H4 (cell line): Measurements from ENCODE around the gene BEST1. TPM values are rescaled to one million over a fixed set of nuclear protein-coding genes. Genes with fewer than 3 reads are reported as not detected.

Experiments used
- DNase-seq: peaks from one replicate; pipeline ENCODE4 v3.0.0-alpha.2; 2015; ENCODE audit warnings: low spot score
- total RNA-seq: library from RNA; depleted of rRNA; stranded (reverse); fragments of >200 nt; shearing (Covaris generic); gene quantifications from 2 replicates; pipeline ENCODE4 v1.2.3, GENCODE V29; 2014

BEST1 gene
- total RNA-seq, 1 experiment from 2014 or later, result 0.62 TPM

DNA sequence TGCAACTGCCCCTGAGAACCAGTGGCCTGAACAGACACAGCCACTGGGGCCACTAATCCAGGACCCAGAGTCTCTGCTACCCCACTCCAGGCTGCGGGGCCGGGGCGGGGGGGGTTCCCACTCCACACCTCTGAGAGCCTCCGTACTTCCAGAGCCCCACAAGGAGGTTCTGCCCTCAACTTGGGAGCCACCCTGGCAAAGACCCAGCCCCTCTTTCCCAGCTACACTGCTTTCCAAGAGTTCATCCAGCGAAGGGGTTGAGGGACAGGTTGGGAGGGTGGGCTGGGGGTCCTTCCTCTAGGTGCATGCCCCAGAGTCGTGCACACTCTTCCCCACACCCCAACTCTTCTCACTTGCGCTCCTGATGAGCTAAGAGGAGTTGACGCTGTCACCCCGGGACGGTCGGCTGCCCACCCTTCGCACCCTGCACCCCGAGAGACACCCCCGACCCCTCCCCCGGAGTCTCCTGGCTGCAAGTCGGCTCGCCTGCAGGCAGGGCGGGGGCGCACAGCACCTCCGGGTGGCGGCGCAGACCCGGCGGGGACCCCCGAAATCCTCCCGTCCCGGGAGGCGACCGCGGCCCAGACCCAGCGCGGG is 33.3 kb upstream of the BEST1 start:
- DNase-seq, result no peak

DNA sequence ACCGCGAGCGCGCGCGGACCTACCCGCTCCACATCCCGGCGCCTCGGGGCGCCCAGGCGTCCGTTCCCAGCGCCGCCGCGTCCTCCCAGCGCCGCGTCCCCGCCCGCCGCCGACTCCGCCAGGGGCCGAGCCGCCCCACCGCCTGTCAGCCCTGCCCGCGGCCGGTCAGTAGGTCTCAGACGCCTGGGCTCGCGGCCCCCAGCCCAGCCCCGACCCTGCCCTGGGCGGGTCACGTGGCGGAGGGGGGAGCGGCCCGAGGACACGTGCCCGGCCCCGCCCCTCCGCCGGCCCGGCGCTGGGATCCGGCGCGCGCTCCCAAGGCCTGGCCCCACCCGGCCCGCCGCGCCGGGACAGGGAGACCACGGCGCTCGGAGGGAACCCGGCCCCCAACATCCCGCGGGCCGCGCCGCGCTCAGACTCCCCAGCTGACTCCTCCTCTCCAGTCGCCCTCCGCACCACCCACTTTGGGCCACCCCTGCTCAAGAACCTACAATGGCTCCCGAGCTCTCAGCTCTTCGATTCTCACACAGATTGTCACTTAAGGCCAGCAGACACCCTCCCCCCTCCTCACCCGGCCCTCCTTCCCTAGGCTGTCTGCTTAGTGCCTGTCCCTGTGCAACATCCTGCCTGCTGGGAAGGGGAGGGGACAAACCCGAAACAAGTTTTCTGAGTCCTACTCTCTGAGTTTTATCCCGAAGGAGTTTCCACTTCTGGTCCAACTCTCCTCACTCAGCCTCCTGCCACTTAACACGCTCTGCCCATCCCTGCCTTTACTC is 32.6 kb upstream of the BEST1 start, which contains the start of gene RAB3IL1:
Gene RAB3IL1 (minus strand): TSS at position 233 of the 776 bp plus-strand sequence. CDS start 199 bp downstream, at position 34.
- no peak for DNase-seq

DNA sequence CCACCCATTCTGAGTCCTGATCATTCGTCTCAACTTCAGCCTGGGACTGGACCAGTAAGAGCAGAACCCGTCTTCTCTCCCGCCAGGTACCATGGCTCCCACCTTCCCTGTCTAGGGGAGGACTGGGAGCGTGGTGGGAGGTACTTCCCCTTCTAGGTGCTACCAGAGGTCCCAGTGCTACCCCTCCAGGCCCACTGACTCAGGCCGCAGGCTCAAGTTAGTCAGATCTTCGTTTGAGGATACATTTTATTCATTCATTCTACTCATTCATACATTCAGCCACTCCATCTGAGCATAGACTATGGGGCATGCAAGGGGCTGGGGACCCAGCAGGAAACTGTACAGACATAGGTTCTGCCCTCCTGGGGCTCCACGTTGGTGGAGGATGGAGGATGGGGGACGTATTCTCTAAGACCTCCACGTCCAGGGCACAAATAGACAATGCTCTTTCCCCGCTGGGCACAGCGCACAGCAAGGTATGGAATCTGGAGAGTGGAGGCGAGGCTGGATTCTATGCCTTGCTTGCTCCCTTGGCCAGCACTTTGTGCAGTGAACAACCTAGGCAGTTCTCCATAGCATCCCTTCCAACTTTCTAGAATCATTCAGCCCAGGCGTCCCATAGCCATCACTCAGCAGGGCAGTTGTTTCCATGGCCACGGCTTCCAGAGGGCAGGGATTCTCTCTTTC is 31.8 kb upstream of the BEST1 start:
- DNase-seq, result no peak

DNA sequence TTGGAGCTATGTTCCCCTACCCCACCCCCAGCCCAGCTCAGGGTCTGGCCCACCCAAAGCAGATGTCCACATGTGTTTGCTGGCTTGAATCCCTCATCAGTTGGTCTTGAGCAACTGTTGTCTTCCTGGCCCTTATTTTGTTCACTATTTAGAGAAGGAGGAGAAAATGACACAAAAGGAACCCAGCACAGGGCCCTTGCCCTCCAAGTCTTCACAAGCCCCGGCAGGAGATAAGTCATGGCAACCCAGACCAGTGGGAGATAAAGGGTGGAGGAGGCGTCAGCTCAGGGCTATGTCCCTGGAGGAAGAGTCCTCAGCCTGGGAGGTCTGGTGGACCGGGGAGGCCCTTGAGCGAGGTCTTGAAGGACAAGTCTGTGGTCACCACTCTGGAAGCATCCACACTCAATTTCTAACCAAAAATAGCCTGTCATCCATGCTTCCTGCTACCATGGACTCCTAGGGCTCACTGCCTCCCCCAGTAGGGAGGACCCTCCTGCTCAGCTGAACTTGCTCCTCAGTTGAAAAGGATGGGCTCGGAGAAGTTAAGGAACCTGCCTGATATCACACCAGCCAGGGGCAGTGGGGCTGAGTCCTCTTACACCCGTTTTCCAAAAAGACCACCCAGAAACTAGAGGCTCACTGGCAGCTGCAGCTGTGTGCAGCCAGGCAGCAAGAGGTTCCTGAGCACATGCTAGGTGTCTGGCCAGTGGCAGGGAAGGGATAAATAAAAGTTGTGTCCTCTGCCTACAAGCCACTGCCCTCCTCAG is 31.0 kb upstream of the BEST1 start:
- no peak for DNase-seq

DNA sequence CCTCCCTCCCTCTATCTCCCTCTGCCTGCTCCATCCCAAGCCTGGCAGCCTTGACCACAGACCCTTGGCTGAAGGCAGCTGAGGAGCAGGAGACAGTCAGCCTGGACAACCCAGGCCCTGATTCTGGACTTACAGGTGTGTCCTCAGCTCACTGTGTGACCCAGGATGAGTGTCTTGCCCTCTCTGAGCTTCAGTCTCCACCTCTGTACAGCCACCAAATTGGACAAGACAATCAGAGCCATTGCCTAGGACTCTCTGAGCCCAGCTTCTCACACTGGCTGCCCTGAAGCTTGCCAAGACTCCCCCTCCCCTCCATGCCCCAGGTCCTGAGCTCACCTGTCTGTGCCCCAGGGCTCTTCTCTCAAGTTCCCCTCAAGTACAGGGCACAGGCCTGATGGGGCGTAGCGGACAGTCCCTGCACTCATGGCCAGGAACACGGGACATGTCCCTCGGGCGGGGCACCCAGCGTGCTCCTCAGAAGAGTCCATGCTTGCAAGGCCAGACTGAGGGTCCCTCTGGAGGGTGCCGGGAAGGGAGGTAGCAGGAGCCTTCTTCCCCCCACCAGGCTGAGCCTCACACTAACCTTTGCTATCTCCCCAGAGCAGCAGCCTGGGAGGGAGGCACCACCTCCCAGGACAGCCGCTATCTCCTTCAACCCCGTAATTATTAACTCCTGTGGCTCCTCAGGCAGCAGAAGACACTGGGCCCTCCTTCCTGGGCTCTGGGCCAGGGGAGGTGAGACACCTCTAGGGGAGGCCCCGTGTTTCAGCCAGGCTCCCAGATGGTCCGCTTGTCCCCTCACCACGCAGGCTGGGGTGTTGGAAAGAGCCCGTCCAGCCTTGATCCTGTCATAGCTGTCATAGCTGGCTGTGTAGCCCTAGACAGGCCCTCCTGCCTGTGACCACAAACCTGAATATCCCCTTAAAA is 30.2 kb upstream of the BEST1 start:
- no peak for DNase-seq

DNA sequence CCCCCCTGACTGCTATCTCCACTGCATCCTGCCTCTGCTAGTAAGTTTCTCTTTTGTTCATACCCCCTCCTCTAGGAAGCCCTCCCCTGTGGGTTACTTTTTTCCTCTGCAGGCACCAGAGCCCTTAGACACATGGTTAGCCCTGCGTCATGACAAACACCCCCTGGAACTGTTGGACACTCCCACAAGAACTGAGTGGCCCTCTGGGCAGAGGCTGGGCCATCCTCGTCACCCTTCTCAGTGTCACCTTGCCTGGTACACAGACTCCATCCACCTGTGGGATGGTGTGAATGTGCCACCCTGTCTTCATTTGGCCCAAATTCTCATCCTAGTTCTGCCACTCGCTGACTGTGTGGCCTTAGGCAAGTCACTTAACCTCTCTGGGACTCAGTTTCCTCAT is 28.7 kb upstream of the BEST1 start:
- no peak for DNase-seq

DNA sequence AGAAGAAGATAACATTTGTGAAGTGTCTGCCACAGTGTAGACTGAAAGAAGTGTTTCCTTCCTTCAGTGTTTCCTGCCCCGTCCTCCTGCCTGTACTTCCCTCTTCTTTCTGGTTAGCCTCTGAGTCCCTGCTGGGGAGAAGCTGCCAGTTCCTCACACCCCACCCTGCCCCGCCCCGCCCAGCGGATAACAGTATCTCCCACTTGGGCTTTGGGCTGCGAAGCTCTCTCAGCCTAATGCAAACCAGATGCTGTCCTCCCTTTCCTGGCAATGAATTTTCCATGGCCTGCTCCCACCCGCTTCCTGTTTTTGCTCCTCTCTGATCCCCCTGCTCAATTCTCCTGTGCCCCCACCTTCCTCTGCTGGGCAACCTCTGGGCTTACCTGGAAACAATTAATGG is 27.6 kb upstream of the BEST1 start:
- peak; percentile 57 for DNase-seq

DNA sequence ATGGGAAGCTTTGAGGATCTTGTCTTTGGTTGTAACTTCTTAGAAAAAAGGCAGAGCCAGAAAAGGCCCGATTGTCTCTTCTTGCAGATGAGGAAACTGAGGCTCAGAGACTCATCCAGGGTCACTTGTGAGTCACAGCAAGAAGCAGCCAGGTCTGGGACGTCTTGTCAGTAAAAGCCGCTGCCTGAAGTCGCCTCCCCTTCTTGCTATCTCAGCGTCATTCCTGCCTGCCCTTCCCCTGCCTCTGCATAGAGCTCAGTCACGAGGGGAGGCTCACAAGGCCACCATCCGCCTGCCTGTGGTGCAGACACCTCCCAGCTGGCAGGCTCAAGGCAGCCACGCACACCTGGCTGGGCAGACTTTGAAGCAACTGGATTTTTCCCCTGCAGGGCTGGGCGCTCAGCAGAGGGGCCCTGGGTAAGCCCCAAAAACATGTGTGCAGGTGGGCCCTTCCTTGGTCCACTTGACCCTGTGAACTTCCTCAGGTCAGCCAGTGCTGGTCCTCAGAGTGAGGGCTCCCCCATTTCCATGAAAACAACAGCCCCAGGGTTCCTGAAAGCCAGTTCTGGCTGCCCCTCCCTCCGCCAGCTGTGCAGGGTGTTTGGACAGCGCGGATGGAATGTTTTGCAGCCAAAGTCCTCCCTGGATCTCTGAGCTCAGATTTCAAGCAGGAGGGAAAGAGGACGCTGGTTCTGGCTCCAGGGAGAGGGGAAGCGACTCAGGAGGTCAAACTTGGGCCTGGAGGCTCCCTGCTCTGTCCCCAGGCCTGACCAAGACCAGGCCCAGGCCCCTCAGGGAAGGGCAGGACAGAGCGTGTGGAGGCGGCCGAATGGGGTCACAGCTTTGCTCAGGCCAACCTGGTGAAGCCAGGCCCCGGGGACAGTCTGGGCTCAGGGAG is 26.7 kb upstream of the BEST1 start:
- DNase-seq, result peak; percentile 67

DNA sequence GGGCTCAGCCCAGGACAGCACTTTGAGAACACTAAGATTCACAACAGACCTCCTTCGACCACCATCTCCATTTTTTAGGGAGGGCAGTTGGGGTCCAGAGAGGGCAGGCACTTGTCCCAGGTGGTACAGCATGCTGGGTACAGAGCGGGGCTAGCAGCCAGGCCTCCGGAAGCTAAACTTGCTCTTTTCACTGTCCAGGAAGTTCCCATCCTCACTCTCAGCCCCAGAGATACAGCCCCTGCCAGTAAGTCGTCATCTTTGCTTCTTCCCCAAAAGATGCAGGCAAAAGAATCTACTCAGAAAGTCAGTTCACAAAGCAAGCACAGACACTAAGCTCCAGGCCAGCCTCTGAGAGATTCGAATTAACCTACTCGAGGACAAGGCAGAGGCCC is 26.1 kb upstream of the BEST1 start:
- no peak for DNase-seq

DNA sequence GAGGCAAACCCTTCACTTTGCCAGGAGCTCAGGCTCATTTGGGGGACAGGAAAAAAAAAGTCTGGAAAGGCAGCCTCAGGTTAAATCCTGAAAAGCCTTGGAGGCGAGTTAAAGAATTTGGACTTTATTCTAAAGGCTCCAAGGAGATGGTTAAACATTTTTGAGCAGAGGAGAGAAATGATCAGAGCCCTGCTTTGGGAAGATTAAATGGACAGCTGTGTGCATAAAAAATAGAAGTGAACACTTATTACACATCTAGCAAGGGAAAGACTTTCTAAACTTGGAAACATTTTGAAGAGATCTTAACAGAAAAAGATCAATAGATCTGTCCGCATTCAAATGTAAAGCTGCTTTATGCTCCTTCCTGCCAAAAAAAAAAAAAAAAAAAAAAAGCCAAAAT is 24.4 kb upstream of the BEST1 start:
- DNase-seq, result no peak

DNA sequence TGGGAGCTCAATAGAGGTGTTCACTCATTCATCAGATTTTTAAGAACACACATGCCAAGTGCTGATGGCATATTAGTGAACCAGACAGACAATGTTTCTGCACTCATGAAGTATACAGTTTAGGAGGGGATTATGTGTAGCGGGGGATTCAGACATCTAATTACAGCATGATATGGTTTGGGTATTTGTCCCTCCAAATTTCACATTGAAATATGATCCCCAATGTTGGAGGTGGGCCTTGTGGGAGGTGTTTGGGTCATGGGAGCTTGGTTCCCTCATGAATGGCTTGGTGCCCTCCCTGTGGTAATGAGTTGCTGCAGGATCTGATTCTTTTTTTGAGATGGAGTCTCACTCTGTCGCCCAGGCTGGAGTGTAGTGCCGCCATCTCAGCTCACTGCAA is 23.9 kb upstream of the BEST1 start:
- DNase-seq, result no peak

DNA sequence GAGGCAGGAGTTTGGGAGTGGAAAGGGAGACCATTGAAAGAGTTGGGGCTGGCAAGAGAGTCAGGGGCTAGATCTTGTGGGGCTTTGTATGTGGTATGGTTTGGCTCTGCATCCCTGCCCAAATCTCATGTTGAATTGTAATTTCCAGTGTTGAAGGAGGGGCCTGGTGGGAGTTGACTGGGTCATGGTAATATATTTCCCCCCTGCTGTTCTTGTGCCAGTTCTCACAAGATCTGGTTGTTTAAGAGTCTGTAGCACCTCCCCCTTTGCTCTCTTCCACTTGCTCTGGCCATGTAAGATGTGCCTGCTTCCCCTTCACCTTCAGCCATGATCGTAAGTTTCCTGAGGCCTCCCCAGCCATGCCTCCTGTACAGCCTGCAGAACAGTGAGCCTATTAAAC is 22.6 kb upstream of the BEST1 start:
- DNase-seq, result no peak

DNA sequence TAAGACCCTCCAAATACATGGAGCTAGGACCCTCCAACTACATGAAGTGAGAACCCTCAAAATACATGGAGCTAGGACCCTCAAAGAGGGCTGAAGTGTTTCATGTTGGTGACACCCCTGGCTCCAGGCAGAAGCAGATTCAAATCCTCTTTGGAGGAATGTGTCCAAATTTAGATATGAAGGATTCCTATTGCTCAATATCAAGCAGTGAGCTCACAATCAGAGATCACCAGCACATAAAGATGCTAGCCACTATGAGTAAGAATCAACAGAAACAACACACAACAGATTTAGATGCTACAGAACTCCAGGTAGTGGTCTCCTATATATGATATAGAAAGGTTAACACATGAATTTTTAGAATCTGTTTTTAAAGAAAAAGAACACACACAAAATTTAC is 21.5 kb upstream of the BEST1 start:
- no peak for DNase-seq

DNA sequence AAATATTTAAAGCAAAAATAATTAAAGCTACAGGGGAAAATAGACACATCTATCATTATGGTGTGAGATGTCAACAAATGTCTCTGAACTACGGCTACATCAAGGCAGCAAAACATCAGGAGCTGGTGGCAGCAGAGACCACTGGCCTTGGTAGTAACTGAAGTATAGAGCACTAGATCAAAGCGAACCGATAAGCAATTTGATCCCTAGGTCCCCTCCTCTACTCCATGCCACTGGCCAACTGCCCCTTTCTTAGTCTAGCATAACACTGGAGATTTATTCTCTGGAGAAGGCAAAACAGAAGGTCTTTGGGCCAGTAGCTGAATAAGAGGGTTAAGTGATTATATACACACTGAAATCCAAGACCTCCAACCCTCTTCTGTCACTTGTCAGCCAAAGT is 19.2 kb upstream of the BEST1 start:
- DNase-seq, result no peak

DNA sequence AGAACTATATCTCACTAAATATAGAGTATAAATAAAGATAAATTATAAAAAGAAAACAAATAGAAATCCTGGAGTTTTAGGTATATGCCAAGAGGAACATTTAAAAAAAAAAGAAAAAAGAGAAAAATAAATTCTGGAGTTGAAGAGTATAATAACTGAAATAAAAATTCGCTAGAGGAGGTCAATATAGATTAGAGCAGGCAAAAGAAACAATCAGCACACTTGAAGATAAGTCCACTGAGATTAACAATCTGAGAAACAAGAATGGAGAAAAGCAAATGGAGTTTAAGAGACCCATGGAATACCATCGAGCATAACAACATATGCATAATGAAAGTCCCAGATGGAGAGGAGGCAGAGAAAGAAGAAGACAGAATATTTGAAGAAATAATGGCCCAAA is 14.3 kb upstream of the BEST1 start:
- no peak for DNase-seq

DNA sequence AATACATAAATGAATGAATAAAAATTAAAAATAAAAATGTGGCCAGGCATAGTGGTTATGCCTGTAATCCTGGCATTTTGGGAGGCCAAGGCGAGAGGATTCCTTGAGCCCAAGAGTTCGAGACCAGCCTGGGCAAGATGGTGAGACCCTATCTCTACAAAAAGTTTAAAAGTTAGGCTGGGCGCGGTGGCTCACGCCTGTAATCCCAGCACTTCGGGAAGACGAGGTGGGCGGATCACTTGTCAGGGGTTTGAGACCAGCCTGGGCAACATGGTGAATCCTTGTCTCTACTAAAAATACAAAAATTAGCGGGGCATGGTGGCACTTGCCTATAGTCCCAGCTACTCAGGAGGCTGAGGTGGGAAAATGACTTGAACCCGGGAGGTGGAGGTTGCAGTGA is 9.7 kb upstream of the BEST1 start:
- no peak for DNase-seq

DNA sequence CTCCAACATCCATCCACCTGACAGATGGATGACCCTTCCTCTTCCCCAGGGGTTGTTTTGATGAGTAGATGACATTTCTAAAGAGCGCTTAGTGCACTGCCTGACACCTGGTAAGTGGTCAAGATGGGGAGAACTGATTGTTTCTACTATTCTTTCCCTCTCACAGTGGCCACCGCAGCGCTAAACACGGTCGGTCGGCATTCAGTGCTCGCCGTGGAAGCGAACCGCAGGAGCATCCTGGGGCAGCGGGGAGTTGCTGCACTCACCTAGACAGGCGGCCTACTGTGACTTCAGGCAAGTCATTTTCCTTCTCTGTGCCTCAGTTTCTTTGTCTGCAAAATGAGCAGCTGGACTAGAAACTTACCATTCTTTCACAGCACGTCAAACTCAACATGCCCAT is 5.0 kb upstream of the BEST1 start:
- DNase-seq, result no peak

DNA sequence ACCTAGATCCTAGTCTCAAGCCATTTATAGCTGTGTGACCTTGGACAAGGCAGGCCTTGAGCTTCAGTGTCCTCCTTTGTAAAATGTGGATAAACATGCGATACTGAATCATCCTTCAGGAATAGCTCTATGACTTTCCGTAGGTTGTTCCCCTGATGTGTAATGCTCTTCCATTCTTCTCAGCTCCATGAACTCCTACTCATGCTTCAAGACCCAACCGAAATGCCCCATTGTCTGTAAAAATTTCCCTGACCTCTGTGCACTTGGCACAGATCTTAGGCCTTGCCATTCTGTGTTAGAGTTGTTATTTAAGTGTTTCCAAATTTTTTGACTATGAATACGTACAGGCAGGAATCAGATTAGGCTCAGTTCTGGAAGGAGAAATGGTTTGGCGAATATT is 3.3 kb upstream of the BEST1 start:
- DNase-seq, result no peak

DNA sequence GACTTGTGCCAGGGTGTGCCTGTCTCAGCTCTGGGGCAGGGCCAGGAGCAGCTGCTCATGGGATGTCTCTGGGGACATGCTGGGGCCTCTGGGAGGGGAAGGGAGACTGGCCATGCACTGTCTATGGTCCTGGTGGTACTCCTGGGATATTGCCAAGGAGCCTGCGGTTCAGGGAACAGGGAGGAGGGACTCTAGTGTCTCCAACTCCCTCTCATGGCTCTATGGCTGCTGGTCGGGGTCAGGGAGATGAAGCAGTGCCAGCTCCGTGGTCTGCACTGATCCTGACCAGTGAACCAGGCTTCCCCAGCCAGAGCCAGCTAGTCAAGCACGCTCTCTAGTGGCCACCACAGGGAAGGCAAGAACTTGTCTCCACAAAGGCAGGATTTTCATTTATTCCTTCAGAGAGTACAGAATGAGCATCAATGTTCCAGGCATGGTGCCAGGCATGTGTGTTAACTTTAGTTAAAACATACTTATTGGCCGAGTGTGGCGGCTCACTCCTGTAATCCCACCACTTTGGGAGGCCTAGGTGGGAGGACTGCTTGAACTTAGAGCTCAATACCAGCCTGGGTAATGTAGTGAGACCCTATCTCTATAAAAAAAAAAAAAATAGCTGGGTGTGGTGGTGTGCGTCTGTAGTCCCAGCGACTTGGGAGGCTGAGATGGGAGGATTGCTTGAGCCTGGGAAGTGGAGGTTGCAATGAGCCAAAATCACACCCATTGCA is 2.5 kb upstream of the BEST1 start:
- DNase-seq, result peak; percentile 83
